Activated CD8-positive, alpha-beta memory T cell treated with anti-CD3 and anti-CD28 coated beads for 4 hours (primary cell): Measurements from ENCODE around the gene PRR16.

Experiments used
- DNase-seq, 2 donors: peaks; one replicate each; pipeline ENCODE4 v3.0.0-alpha.2; 2020; ENCODE audit warnings: low read depth in 2 of 2

PRR16 gene

DNA sequence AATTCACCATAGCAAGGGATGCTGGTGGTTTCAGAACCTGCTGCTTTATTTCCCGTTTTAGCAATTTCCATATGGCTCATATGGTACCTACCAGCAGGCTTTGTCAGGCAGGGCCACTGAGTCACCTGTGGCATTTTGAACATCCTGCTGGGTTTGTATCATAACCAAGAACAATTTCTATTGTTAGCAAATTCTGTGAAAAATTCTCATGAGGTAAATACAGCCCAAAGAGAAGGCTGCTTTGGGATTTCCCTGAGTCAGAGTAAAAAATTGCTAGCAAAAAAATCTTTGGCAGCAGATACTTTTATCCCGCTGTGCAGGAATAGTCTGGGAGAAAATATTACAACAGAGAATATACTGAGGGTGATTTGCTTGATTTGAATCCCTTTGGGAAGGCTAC lies 52.7 kb downstream of the PRR16 start:
- DNase-seq = no peak

GRCh38 chr5:120517607-120518252 lies 53.6 kb downstream of the PRR16 start:
- no peak for DNase-seq

GRCh38 chr5:120518581-120518980 lies 54.5 kb downstream of the PRR16 start:
- no peak for DNase-seq

DNA sequence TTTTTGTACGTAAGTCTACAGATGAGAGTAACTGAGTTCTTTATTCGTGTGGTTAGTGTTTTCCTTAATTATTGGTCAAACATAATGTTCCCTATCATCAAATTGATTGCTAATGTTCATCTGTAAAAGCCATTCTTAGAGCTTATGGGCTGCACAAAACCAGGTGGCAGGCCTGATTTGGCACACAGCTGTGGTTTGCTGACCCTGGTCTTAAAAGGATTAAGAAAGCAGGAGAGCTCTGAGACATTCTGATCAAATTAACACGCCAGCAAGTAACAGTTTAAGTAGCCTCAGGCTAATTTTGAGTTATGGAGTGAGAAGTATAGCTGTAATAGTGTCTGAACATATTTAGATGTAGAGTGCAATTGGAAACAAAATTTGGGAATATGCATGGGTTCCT lies 63.2 kb downstream of the PRR16 start:
- no peak for DNase-seq

- no peak for DNase-seq
These were observed 64.5 kb downstream of the PRR16 start for GRCh38 chr5:120528609-120529008.

- no peak for DNase-seq
These were observed 65.3 kb downstream of the PRR16 start for GRCh38 chr5:120529386-120529785.

GRCh38 chr5:120531215-120531614 lies 67.1 kb downstream of the PRR16 start:
- no peak for DNase-seq

DNA sequence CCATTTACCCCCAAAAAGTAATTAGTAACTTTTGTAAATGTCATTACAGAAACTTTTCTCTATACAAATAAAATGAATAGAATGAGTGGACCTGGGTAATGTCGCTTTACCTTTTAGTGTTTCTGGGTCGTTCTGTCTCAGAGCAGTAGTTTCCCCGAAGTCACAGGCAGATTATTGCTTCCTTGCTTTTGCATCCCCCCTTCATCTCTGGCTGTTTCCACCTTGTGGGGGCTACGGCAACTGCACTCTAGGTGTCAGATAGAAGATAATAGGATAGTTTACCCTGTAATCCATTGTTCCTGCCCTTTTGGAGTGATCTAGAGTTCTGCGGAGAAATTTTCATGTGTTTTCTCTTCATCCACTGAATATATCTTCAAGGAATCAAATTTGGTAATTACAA lies 68.7 kb downstream of the PRR16 start:
- no peak for DNase-seq

- DNase-seq = no peak
These were observed 69.5 kb downstream of the PRR16 start for GRCh38 chr5:120533581-120533980.

DNA sequence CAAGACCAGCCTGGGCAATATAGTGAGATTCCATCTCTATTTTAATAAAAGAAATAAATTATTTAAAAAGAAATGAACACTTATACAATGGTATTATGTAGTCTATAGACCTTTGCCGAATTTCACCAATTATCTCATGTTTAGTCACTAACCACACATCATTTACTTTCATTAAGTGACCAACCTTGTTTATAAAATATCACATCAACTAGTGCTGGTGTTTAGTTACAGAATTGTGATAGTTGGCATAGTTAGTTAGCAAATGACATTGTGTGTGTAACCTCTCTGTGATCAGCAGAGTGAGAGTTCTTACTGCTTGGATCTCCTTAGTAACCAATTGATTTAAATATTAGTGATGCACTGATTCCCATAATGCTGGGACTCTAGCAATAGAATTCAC lies 71.8 kb downstream of the PRR16 start:
- no peak for DNase-seq

DNA sequence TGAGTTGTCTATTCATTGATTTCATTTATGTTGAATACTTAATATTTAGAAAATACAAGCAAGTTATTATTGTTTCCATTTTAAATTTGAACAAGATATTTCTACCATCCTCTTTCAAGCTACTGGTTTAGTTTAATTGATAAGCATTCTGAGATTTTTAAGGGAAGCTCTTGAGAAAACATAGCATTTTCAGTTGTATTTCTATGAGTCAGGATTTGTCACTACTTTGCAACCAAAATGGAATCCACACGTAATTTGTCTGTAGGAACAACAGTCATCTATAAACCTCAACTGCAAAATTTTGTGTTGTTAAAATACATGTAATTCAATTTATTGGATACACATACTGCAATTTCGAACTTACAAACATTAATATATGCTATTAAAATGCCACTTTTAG lies 74.0 kb downstream of the PRR16 start:
- DNase-seq = no peak

- no peak for DNase-seq
These were observed 74.5 kb downstream of the PRR16 start for GRCh38 chr5:120538644-120539043.

- DNase-seq = no peak
These were observed 75.4 kb downstream of the PRR16 start for GRCh38 chr5:120539471-120539870.

GRCh38 chr5:120540097-120540496 lies 76.0 kb downstream of the PRR16 start:
- DNase-seq = no peak

DNA sequence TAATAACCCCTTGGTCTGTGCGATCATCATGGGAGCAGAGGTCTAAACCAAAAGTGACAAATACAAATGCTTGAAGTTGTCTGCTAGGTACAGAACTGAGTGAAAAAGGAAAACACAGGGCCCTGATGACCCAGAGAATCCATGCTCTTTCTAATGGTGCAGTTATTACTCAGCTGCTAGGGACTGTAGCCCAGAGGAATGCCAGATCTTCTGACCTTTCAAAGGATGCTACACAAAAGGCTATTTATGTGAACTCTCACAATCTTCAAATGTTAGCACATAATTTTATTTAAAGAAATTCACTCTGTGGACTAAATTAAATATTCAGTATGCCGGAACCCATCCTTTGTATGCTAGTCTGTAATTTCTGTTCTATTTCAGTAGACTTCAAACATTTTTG lies 79.9 kb downstream of the PRR16 start:
- no peak for DNase-seq

GRCh38 chr5:120545007-120545406 lies 80.9 kb downstream of the PRR16 start:
- DNase-seq = no peak

GRCh38 chr5:120545951-120546350 lies 81.9 kb downstream of the PRR16 start:
- DNase-seq = no peak

- no peak for DNase-seq
These were observed 82.8 kb downstream of the PRR16 start for GRCh38 chr5:120546922-120547321.

- no peak for DNase-seq
These were observed 86.3 kb downstream of the PRR16 start for GRCh38 chr5:120550358-120550757.

GRCh38 chr5:120552638-120553037 lies 88.5 kb downstream of the PRR16 start:
- no peak for DNase-seq

- no peak for DNase-seq
These were observed 91.2 kb downstream of the PRR16 start for GRCh38 chr5:120555345-120555744.

DNA sequence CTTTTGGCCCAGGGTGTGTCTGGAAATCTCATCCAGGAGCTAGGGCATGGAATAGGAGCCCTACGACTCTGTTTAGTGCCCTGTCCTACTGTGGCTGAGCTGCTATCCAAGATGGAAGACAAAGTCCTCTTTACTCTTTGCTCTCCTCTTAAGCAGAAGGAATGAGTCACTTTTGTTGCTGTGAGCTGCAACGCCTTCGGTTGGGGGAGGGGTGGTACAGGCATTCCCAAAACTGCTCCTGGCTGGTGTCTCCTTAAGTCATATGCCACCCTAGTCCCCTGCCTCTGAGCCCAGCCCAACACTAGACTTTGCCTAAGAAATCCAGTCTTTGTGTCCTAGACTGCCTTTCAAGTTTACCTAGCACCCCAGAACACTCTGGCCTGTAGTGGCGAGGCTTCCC lies 99.9 kb downstream of the PRR16 start:
- no peak for DNase-seq

GRCh38 chr5:120567066-120567465 lies 103.0 kb downstream of the PRR16 start:
- DNase-seq = no peak

- no peak for DNase-seq
These were observed 103.8 kb downstream of the PRR16 start for GRCh38 chr5:120567921-120568320.
